ENCODE results near the gene SPSB4. TPM values are rescaled to one million over a fixed set of nuclear protein-coding genes. Genes with fewer than 3 reads are reported as not detected.

SPSB4 gene
- total and polyA plus RNA-seq, 10 of the 15 experiments (the other 5 are each of a cell fraction or from before 2014, with no cell fraction given), result not detected

GRCh38 chr3:141085343-141086070 lies 34.4 kb downstream of the SPSB4 start (continued):
- no peak for TF ChIP-seq E2F8 (IDR thresholded peaks at IDR 0.05; ENCODE audit: low read depth, partially characterized antibody)
- TF ChIP-seq PAX5 (IDR thresholded peaks at IDR 0.05; ENCODE audit: borderline replicate concordance, low read depth, low read length), result no peak
- TF ChIP-seq BCL3 (IDR thresholded peaks at IDR 0.05; ENCODE audit: borderline replicate concordance, insufficient read depth, low read depth, low read length, poor library complexity, severe bottlenecking), result no peak

GRCh38 chr3:141086188-141086587 lies 35.0 kb downstream of the SPSB4 start:
- intact Hi-C loops (cut with micrococcal nuclease; ENCODE audit: unreplicated experiment) (no loop called here), in situ Hi-C loops (cut with MboI) (no loop called here)
- Histone ChIP-seq H3K4me1 (ENCODE audit: control insufficient read depth, insufficient read depth, low read length) (no peaks in the 10 kb centered on the region), H3K79me2 (ENCODE audit: control insufficient read depth, insufficient read depth, low read length) (no peaks in the 10 kb centered on the region), H3K27ac (ENCODE audit: control insufficient read depth, insufficient read depth) (no peak overlapping the region), H2AFZ (ENCODE audit: control insufficient read depth, low read depth, low read length) (no peak overlapping the region), H3K27me3 (replicated peaks in 1 of 2; ENCODE audit: control insufficient read depth in 2 of 2, insufficient read depth in 2 of 2, low read length in 1 of 2) (no peaks in the 10 kb centered on the region; a peak in 1 of 4 replicates), H4K20me1 (ENCODE audit: control insufficient read depth, insufficient read depth) (no peaks in the 10 kb centered on the region), H3K36me3 (ENCODE audit: control insufficient read depth in 2 of 2, insufficient read depth in 2 of 2, low read length in 1 of 2) (no peaks in the 10 kb centered on the region), H3K9ac (ENCODE audit: control insufficient read depth, insufficient read depth, low read length) (no peak overlapping the region), H3K4me2 (ENCODE audit: control insufficient read depth, insufficient read depth) (no peak overlapping the region), H3K9me3 (replicated peaks; ENCODE audit: control insufficient read depth, insufficient read depth, low read length) (no peaks in the 10 kb centered on the region), H3K4me3 (no peak overlapping the region)
- TF ChIP-seq IKZF2 (IDR thresholded peaks at IDR 0.05) (no peak), PBX3 (IDR thresholded peaks at IDR 0.05; ENCODE audit: insufficient replicate concordance, low read depth, low read length) (no peak), ZNF207 (IDR thresholded peaks at IDR 0.05; ENCODE audit: borderline replicate concordance) (no peak)
- ChIA-PET SMC1A (ENCODE audit: uncharacterized antibody, unreplicated experiment) (no interaction called here), RAD21 (ENCODE audit: unreplicated experiment) (no interaction called here), CTCF (interaction anchor here (1.2 kb wide), 1 partner anchor 20 kb away, joined by 3 read pairs; no protein-coding TSS in a partner anchor), POLR2A (no interaction called here)
- FAIRE-seq, result no peak
- ATAC-seq, result no peak
- no peak for DNase-seq (ENCODE audit: low read depth, low spot score)
- no TSS peak for BruUV-seq (replicated peaks)
- WGBS (ENCODE audit: insufficient coverage, insufficient replicate concordance, low lambda C conversion rate, missing lambda C conversion rate), result 0% methylated on average over 1 of the region's 1 CpG

All from GM12878 (cell line).